GM12878 (cell line): ENCODE measurements around the gene U2AF2. TPM values are rescaled to one million over a fixed set of nuclear protein-coding genes. Genes with fewer than 3 reads are reported as not detected.

Source experiments
- ATAC-seq: fragments of 200-7000 bp; cut with Tn5 transposase; 3 replicates; pipeline ENCODE4 v1.9.1; 2020; ENCODE audit warnings: mild to moderate bottlenecking, moderate library complexity
- BruUV-seq: library from RNA; stranded (reverse); fragments of 400-500 nt; replicated peaks from 2 replicates; lab custom pipeline; 2021; lab: Mats Ljungman, UMichigan
- CTCF ChIA-PET: fragments of 300-600 bp; sonication (Branson Sonifier 250); formaldehyde crosslinking; extraction: SDS; loops from one replicate; lab custom pipeline; 2021; ENCODE audit warnings: inconsistent platforms; lab: Yijun Ruan, JAX
- POLR2A ChIA-PET: fragments of 350-600 bp; formaldehyde crosslinking; extraction: SDS; loops from one replicate; lab custom pipeline; 2021; ENCODE audit warnings: inconsistent platforms; lab: Charles Lee
- RAD21 ChIA-PET: fragments of 300-600 bp; sonication (Branson Sonifier 250); formaldehyde crosslinking; loops from one replicate; lab custom pipeline; 2023; ENCODE audit warnings: antibody characterized with exemption; ENCODE audit not compliant: unreplicated experiment; lab: Charles Lee
- SMC1A ChIA-PET: fragments of 300-600 bp; sonication (Branson Sonifier 250); formaldehyde crosslinking; loops from one replicate; lab custom pipeline; 2023; ENCODE audit not compliant: unreplicated experiment, uncharacterized antibody; lab: Charles Lee
- DNase-seq: peaks from one replicate; pipeline ENCODE4 v3.0.0-alpha.2; 2011; ENCODE audit warnings: low read depth, low spot score
- FAIRE-seq: peaks from 3 replicates; lab custom pipeline; 2011; peaks lifted over from hg19 to GRCh38; lab: Jason Lieb, UNC
- H2AFZ ChIP-seq: 2 replicates; pipeline ENCODE4 v1.6.0; 2011; ENCODE audit warnings: low read depth, low read length, control low read depth; ENCODE audit not compliant: control insufficient read depth
- H3K27ac ChIP-seq: 2 replicates; pipeline ENCODE4 v1.5.1; 2011; ENCODE audit warnings: control low read depth; ENCODE audit not compliant: control insufficient read depth, insufficient read depth
- H3K27me3 ChIP-seq, 2 experiments: replicated peaks in 1 of 2; 2 replicates each; pipeline versions ENCODE4 v1.6.0 to v1.6.1; 2011; ENCODE audit warnings: low read length in 1 of 2; ENCODE audit not compliant: control insufficient read depth in 2 of 2, insufficient read depth in 2 of 2
- H3K36me3 ChIP-seq, 2 experiments: 2 replicates each; pipeline ENCODE4 v1.5.1; 2011; ENCODE audit warnings: low read length in 1 of 2; ENCODE audit not compliant: control insufficient read depth in 2 of 2, insufficient read depth in 2 of 2
- H3K4me1 ChIP-seq: 2 replicates; pipeline ENCODE4 v1.6.1; 2011; ENCODE audit warnings: mild to moderate bottlenecking, low read length, moderate library complexity, mixed read lengths; ENCODE audit not compliant: control insufficient read depth, insufficient read depth
- H3K4me2 ChIP-seq: 2 replicates; pipeline ENCODE4 v1.6.0; 2011; ENCODE audit warnings: control low read depth; ENCODE audit not compliant: control insufficient read depth, insufficient read depth
- H3K4me3 ChIP-seq: fragments of 200-600 bp; sonication (generic); 2 replicates; pipeline ENCODE4 v1.5.1; 2016
- H3K79me2 ChIP-seq: 2 replicates; pipeline ENCODE4 v1.6.0; 2011; ENCODE audit warnings: low read length; ENCODE audit not compliant: control insufficient read depth, insufficient read depth
- H3K9ac ChIP-seq: 2 replicates; pipeline ENCODE4 v1.8.0; 2011; ENCODE audit warnings: low read length, control low read depth, mixed read lengths; ENCODE audit not compliant: control insufficient read depth, insufficient read depth
- H3K9me3 ChIP-seq: replicated peaks from 3 replicates; pipeline ENCODE4 v1.5.1; 2011; ENCODE audit warnings: mild to moderate bottlenecking, low read length; ENCODE audit not compliant: control insufficient read depth, insufficient read depth
- H4K20me1 ChIP-seq: 2 replicates; pipeline ENCODE4 v1.6.0; 2011; ENCODE audit not compliant: control insufficient read depth, insufficient read depth
- IRF3 ChIP-seq: fragments of 450-650 bp; IDR thresholded peaks from 2 replicates; pipeline ENCODE4 v1.6.1; 2014; ENCODE audit warnings: mild to moderate bottlenecking
- IRF5 ChIP-seq: fragments of 450-650 bp; IDR thresholded peaks from 2 replicates; pipeline ENCODE4 v1.6.1; 2017; ENCODE audit warnings: borderline replicate concordance
- MAX ChIP-seq: IDR thresholded peaks from 2 replicates; pipeline ENCODE4 v1.6.1; 2012; ENCODE audit warnings: low read depth, low read length, improper control_type of control experiment
- MEF2A ChIP-seq: IDR thresholded peaks from 2 replicates; pipeline ENCODE4 v1.6.1; 2011; ENCODE audit warnings: low read depth, mild to moderate bottlenecking, low read length, moderate library complexity; ENCODE audit not compliant: insufficient read depth
- MYC ChIP-seq: IDR thresholded peaks from 2 replicates; pipeline ENCODE4 v1.6.1; 2011; ENCODE audit warnings: mild to moderate bottlenecking, low read length, moderate library complexity, inconsistent platforms; ENCODE audit not compliant: insufficient read depth, insufficient replicate concordance, insufficient read length, severe bottlenecking
- NRF1 ChIP-seq: conservative IDR thresholded peaks from 2 replicates; pipeline ENCODE4 v1.6.1; 2011; ENCODE audit warnings: mild to moderate bottlenecking, low read depth, low read length, improper control_type of control experiment
- WRNIP1 ChIP-seq: IDR thresholded peaks from 2 replicates; pipeline ENCODE4 v1.6.1; 2011; ENCODE audit warnings: low read depth, low read length, improper control_type of control experiment, borderline replicate concordance
- YBX1 ChIP-seq: fragments of 450-650 bp; IDR thresholded peaks from 2 replicates; pipeline ENCODE4 v1.6.1; 2016; ENCODE audit warnings: antibody characterized with exemption
- ZBTB4 ChIP-seq: fragments of 450-650 bp; formaldehyde crosslinking; IDR thresholded peaks from 2 replicates; pipeline ENCODE4 v1.4.0; 2022; ENCODE audit warnings: mild to moderate bottlenecking, moderate library complexity
- ZNF384 ChIP-seq: IDR thresholded peaks from 2 replicates; pipeline ENCODE4 v1.6.1; 2012; ENCODE audit warnings: low read depth, mild to moderate bottlenecking, low read length, improper control_type of control experiment, borderline replicate concordance
- WGBS: methylation state at CpG from one replicate; pipeline ENCODE4 v1.1.6; 2016; ENCODE audit warnings: low lambda C conversion rate; ENCODE audit not compliant: insufficient replicate concordance, insufficient coverage; ENCODE audit errors: missing lambda C conversion rate; 5-methylcytosine and 5-hydroxymethylcytosine counted together
- in situ Hi-C: fragments of 300-500 bp; cut with MboI; formaldehyde crosslinking; loops from 9 replicates; pipeline ENCODE4 v1.14.3; 2018; ENCODE audit warnings: mixed read lengths
- intact Hi-C: fragments of 100-400 bp; cut with micrococcal nuclease; formaldehyde crosslinking; loops from one replicate; pipeline ENCODE4 v1.14.2; 2022; ENCODE audit not compliant: unreplicated experiment
- polyA plus RNA-seq, 11 experiments: library from polyadenylated mRNA; depleted of rRNA in 4 of 11; unstranded in 6 of 11; stranded (reverse) in 5 of 11; fragments of >200 nt; fragmentation: Nextera tagmentation in 4 of 11; fragmentation: Illumina TruSeq in 1 of 11; extraction: Ambion mirVana in 4 of 11; extraction: Trizol in 1 of 11; gene quantifications; 1 replicate in 1 of 11; 2 replicates in 10 of 11; pipeline versions ENCODE4 v1.2.1 to v1.2.3, GENCODE V29; 2011 to 2016; ENCODE audit warnings: inconsistent platforms in 2 of 11, missing spikeins in 2 of 11, low read depth in 1 of 11
- total RNA-seq, 4 experiments: library from RNA; depleted of rRNA in 3 of 4; stranded (reverse); fragments of >200 nt in 3 of 4; fragmentation: Illumina TruSeq in 1 of 4; extraction: Trizol in 1 of 4; gene quantifications; 2 replicates each; pipeline versions ENCODE4 v1.2.1 to v1.2.3, GENCODE V29; 2013 to 2021

Gene U2AF2
- total and polyA plus RNA-seq, 10 of the 15 experiments (the other 5 are each of a cell fraction or from before 2014, with no cell fraction given), result 3.0 to 338 (median 130) TPM

- no peak overlapping the region for H3K4me2 ChIP-seq
- no peak overlapping the region for H3K9ac ChIP-seq
- no peak overlapping the region for H3K27ac ChIP-seq
- ATAC-seq, result no peak
- FAIRE-seq, result no peak
- no peaks in the 10 kb centered on the region for H3K79me2 ChIP-seq
- no peaks in the 10 kb centered on the region for H3K27me3 ChIP-seq
- in situ Hi-C loops, result no loop called here
- no peak overlapping the region for H2AFZ ChIP-seq
- BruUV-seq, result no TSS peak
- intact Hi-C loops, result no loop called here
- H3K36me3 ChIP-seq, result no peaks in the 10 kb centered on the region
- ChIA-PET CTCF (no interaction called here), SMC1A (no interaction called here), RAD21 (no interaction called here), POLR2A (no interaction called here)
- H3K4me1 ChIP-seq, result no peaks in the 10 kb centered on the region
- H3K4me3 ChIP-seq, result no peak overlapping the region
- 13% methylated on average over 5 of the region's 5 CpGs for WGBS
- no peaks in the 10 kb centered on the region; the same call in 2 of the 3 replicates for H3K9me3 ChIP-seq
- no peaks in the 10 kb centered on the region for H4K20me1 ChIP-seq
- no peak for TF ChIP-seq NRF1
- DNase-seq, result no peak
These were observed 65.4 kb downstream of the U2AF2 start for GRCh38 chr19:55720214-55720746.

- no TSS peak for BruUV-seq
- Histone ChIP-seq H2AFZ (no peak overlapping the region), H3K27ac (no peak overlapping the region), H3K36me3 (no peaks in the 10 kb centered on the region), H3K4me3 (no peak overlapping the region), H3K9ac (no peak overlapping the region), H4K20me1 (no peaks in the 10 kb centered on the region), H3K27me3 (no peaks in the 10 kb centered on the region), H3K4me1 (no peaks in the 10 kb centered on the region), H3K9me3 (no peaks in the 10 kb centered on the region; the same call in 2 of the 3 replicates), H3K79me2 (no peaks in the 10 kb centered on the region), H3K4me2 (no peak overlapping the region)
- ATAC-seq (no peak), DNase-seq (no peak), FAIRE-seq (no peak)
- ChIA-PET RAD21 (no interaction called here), SMC1A (no interaction called here), POLR2A (no interaction called here), CTCF (no interaction called here)
- 0% methylated on average over 3 of the region's 3 CpGs for WGBS
- in situ Hi-C loops, result no loop called here
- intact Hi-C loops, result no loop called here
- TF ChIP-seq WRNIP1 (no peak), ZNF384 (no peak), ZBTB4 (CRISPR knock-in tag) (no peak), IRF5 (no peak), MAX (no peak), MYC (no peak), MEF2A (no peak), YBX1 (no peak), IRF3 (no peak)
These were observed 66.0 kb downstream of the U2AF2 start for GRCh38 chr19:55720801-55721200.
